Measurements from ENCODE around the gene ADGRA3. TPM values are rescaled to one million over a fixed set of nuclear protein-coding genes. Genes with fewer than 3 reads are reported as not detected.

Gene ADGRA3
- total and polyA plus RNA-seq, 7 donors = 7.4 to 32.1 (median 19.0) TPM

- 72 to 93% (median 75%) methylated on average over 3 of the region's 3 CpGs for WGBS, 3 donors
- ATAC-seq = no peak
Observed at GRCh38 chr4:22502895-22503814, 12.7 kb downstream of the ADGRA3 start.

GRCh38 chr4:22501715-22502095 is 14.2 kb downstream of the ADGRA3 start:
- WGBS, 3 donors = 56 to 60% (median 59%) methylated on average over 3 of the region's 3 CpGs
- H3K27ac ChIP-seq = no peak overlapping the region
- H3K36me3 ChIP-seq (ENCODE audit: insufficient read depth in 1 of 2, low read depth in 1 of 2) = no peaks in the 10 kb centered on the region
- no peak for ATAC-seq
- H3K4me3 ChIP-seq = no peak overlapping the region
- no peak for TF ChIP-seq CTCF (IDR thresholded peaks at IDR 0.05)
- peaks cover 39% of the 10 kb centered on the region for H3K4me1 ChIP-seq
- H3K27me3 ChIP-seq (ENCODE audit: insufficient read depth in 3 of 3, low read length in 2 of 3) = no peaks in the 10 kb centered on the region
- no peak for DNase-seq
- intact Hi-C loops (cut with DNase I) = no loop called here
- H3K9me3 ChIP-seq = no peaks in the 10 kb centered on the region

More at GRCh38 chr4:22502895-22503814, 12.7 kb downstream of the ADGRA3 start:
- DNase-seq = no peak
- Histone ChIP-seq H3K27ac (no peak overlapping the region), H3K9me3 (no peaks in the 10 kb centered on the region), H3K4me3 (no peak overlapping the region), H3K36me3 (ENCODE audit: insufficient read depth in 1 of 2, low read depth in 1 of 2) (no peaks in the 10 kb centered on the region), H3K4me1 (peaks cover 50% of the 10 kb centered on the region), H3K27me3 (ENCODE audit: insufficient read depth in 3 of 3, low read length in 2 of 3) (no peaks in the 10 kb centered on the region)
- TF ChIP-seq CTCF (IDR thresholded peaks at IDR 0.05) = no peak
- intact Hi-C loops (cut with DNase I) = no loop called here

GRCh38 chr4:22500831-22501714 is 14.8 kb downstream of the ADGRA3 start:
- TF ChIP-seq CTCF (IDR thresholded peaks at IDR 0.05) = no peak
- no peaks in the 10 kb centered on the region for H3K27me3 ChIP-seq (ENCODE audit: insufficient read depth in 3 of 3, low read length in 2 of 3)
- intact Hi-C loops (cut with DNase I) = no loop called here
- peaks cover 37% of the 10 kb centered on the region for H3K4me1 ChIP-seq
- peak overlapping the region; percentile 70 for H3K27ac ChIP-seq
- peak in 2 of 4 donors; percentile 32 to 33 for ATAC-seq
- no peaks in the 10 kb centered on the region for H3K9me3 ChIP-seq
- H3K36me3 ChIP-seq (ENCODE audit: insufficient read depth in 1 of 2, low read depth in 1 of 2) = no peaks in the 10 kb centered on the region
- H3K4me3 ChIP-seq = no peak overlapping the region
- DNase-seq = no peak
- 66 to 78% (median 78%) methylated on average over 6 of the region's 6 CpGs for WGBS, 3 donors

DNA sequence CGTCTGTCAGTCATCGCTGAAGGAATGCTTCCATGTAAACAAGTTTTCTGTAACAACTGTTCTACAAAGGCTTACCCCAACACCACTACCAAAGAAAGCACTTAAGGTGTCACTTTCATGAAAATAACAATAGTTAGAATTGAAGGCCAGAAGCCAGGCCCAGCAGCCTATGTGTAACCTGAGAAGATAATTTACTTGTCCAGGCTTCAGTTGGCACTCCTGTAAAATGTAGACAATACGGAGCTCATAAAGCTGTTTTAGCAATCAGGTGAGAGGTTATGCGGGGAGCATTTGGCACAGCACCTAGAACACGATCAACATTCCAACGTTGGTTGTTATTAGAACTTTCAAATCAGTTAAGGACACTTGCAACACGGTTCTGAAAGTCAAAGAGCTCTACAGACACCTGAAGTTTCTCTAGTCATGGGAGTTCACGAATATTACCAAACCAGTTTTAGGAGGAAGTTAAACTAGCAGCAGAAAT is 15.7 kb downstream of the ADGRA3 start:
- DNase-seq (no peak), ATAC-seq (peak; percentile 33 to 79 (median 56))
- Histone ChIP-seq H3K4me3 (no peak overlapping the region), H3K27ac (peak overlapping the region; percentile 70), H3K4me1 (peaks cover 30% of the 10 kb centered on the region), H3K9me3 (no peaks in the 10 kb centered on the region), H3K36me3 (ENCODE audit: insufficient read depth in 1 of 2, low read depth in 1 of 2) (no peaks in the 10 kb centered on the region), H3K27me3 (ENCODE audit: insufficient read depth in 3 of 3, low read length in 2 of 3) (no peaks in the 10 kb centered on the region)
- intact Hi-C loops (cut with DNase I) = no loop called here
- WGBS, 3 donors = 26 to 35% (median 26%) methylated on average over 8 of the region's 8 CpGs
- TF ChIP-seq CTCF (IDR thresholded peaks at IDR 0.05) = no peak

Measured in psoas muscle (tissue), 8 donors.